Measurements from ENCODE around the gene THYN1.

The THYN1 gene

GRCh38 chr11:134199531-134199930, 53.6 kb downstream of the THYN1 start:
- no peak for DNase-seq (ENCODE audit: insufficient read length, low spot score)
- no peak for TF ChIP-seq CTCF (IDR thresholded peaks at IDR 0.05; ENCODE audit: insufficient read depth, missing control alignments)
- peak; percentile 6 for FAIRE-seq

Data from D721Med (cell line).